GM19324 (cell line): Measurements from ENCODE around the gene RASA4.
"Not testable (repeated sequence)": the region's sequence is repeated elsewhere in the genome, so short reads cannot be mapped to it uniquely, and the experiment has no call there.

Experiments
- ATAC-seq: cut with Tn5 transposase; IDR thresholded peaks from one replicate; pipeline ENCODE4 v1.9.1; 2021; ENCODE audit warnings: mild to moderate bottlenecking, moderate library complexity; ENCODE audit not compliant: unreplicated experiment, low FRiP score

RASA4 gene

GRCh38 chr7:102545288-102545687 lies 71.3 kb downstream of the RASA4 start:
- ATAC-seq = not testable (repeated sequence)

GRCh38 chr7:102544372-102544771 lies 72.2 kb downstream of the RASA4 start:
- not testable (repeated sequence) for ATAC-seq

- ATAC-seq = not testable (repeated sequence)
These were observed 73.0 kb downstream of the RASA4 start, which contains the start of gene UPK3BL2 for GRCh38 chr7:102543596-102543995. Gene UPK3BL2 (minus strand): TSS chr7:102543696. CDS start chr7:102543636, 60 bp downstream.

- not testable (repeated sequence) for ATAC-seq
These were observed 73.8 kb downstream of the RASA4 start for GRCh38 chr7:102542771-102543170.

- ATAC-seq = not testable (repeated sequence)
These were observed 74.5 kb downstream of the RASA4 start for GRCh38 chr7:102542083-102542482.

GRCh38 chr7:102540604-102541003 lies 76.0 kb downstream of the RASA4 start:
- not testable (repeated sequence) for ATAC-seq

GRCh38 chr7:102535062-102535615 lies 81.4 kb downstream of the RASA4 start:
- not testable (repeated sequence) for ATAC-seq

- not testable (repeated sequence) for ATAC-seq
These were observed 84.4 kb downstream of the RASA4 start for GRCh38 chr7:102532127-102532526.

- not testable (repeated sequence) for ATAC-seq
These were observed 85.0 kb downstream of the RASA4 start for GRCh38 chr7:102531583-102531982.

- not testable (repeated sequence) for ATAC-seq
These were observed 88.4 kb downstream of the RASA4 start for GRCh38 chr7:102527822-102528793.

GRCh38 chr7:102527182-102527581 lies 89.4 kb downstream of the RASA4 start:
- ATAC-seq = not testable (repeated sequence)

GRCh38 chr7:102524803-102525202 lies 91.8 kb downstream of the RASA4 start:
- not testable (repeated sequence) for ATAC-seq
